WTC11 (cell line): Measurements from ENCODE around the gene HDAC1. TPM values are rescaled to one million over a fixed set of nuclear protein-coding genes. Genes with fewer than 3 reads are reported as not detected.

ENCODE experiments used
- ATAC-seq: fragments of 200-7000 bp; cut with Tn5 transposase; 2 replicates; pipeline ENCODE4 v1.10.0; 2021; ENCODE audit warnings: mild to moderate bottlenecking, moderate library complexity
- CTCF ChIA-PET: fragments of 300-600 bp; sonication (Branson Sonifier 250); formaldehyde crosslinking; loops from one replicate; lab custom pipeline; 2021; ENCODE audit warnings: antibody characterized with exemption; lab: Charles Lee
- POLR2A ChIA-PET: fragments of 350-600 bp; sonication (Branson Sonifier 250); formaldehyde crosslinking; loops from one replicate; lab custom pipeline; 2021; ENCODE audit warnings: antibody characterized with exemption; lab: Charles Lee
- DNase-seq: peaks from one replicate; pipeline ENCODE4 v3.0.0; 2021; ENCODE audit warnings: low spot score
- H3K27ac Mint-ChIP-seq: 2 replicates; pipeline ENCODE4 v1.8.0; 2021; ENCODE audit warnings: mixed read lengths
- H3K27me3 Mint-ChIP-seq: 2 replicates; pipeline ENCODE4 v1.8.0; 2021; ENCODE audit warnings: low read depth, mild to moderate bottlenecking, moderate library complexity, mixed read lengths
- H3K36me3 Mint-ChIP-seq: 2 replicates; pipeline ENCODE4 v1.8.0; 2021; ENCODE audit warnings: mixed read lengths
- H3K4me1 Mint-ChIP-seq: 2 replicates; pipeline ENCODE4 v1.8.0; 2022; ENCODE audit warnings: mixed read lengths
- H3K4me3 Mint-ChIP-seq: 2 replicates; pipeline ENCODE4 v1.8.0; 2021; ENCODE audit warnings: mild to moderate bottlenecking, moderate library complexity, mixed read lengths
- H3K9me3 Mint-ChIP-seq: 2 replicates; pipeline ENCODE4 v1.8.0; 2021; ENCODE audit warnings: mixed read lengths
- ATF3 ChIP-seq: sonication (generic); formaldehyde crosslinking; conservative IDR thresholded peaks from 2 replicates; pipeline ENCODE4 v1.8.1; 2022; ENCODE audit warnings: mild to moderate bottlenecking, missing genetic modification reagents
- CREB1 ChIP-seq: sonication (generic); formaldehyde crosslinking; IDR thresholded peaks from 2 replicates; pipeline ENCODE4 v1.8.0; 2023; ENCODE audit warnings: mild to moderate bottlenecking, missing genetic modification reagents
- FOXP1 ChIP-seq: sonication (generic); formaldehyde crosslinking; IDR thresholded peaks from 2 replicates; pipeline ENCODE4 v1.8.0; 2022; ENCODE audit warnings: missing genetic modification reagents, mild to moderate bottlenecking, moderate library complexity, borderline replicate concordance
- GTF2I ChIP-seq: fragments of 250-450 bp; sonication (Bioruptor Pico); conservative IDR thresholded peaks from 2 replicates; pipeline ENCODE4 v1.4.0; 2021; ENCODE audit warnings: mild to moderate bottlenecking
- MLX ChIP-seq: sonication (generic); formaldehyde crosslinking; IDR thresholded peaks from 2 replicates; pipeline ENCODE4 v1.8.1; 2023; ENCODE audit warnings: mild to moderate bottlenecking, missing genetic modification reagents, moderate library complexity
- MXD4 ChIP-seq: fragments of 250-450 bp; sonication (Bioruptor Pico); IDR thresholded peaks from 2 replicates; pipeline ENCODE4 v1.8.0; 2021; ENCODE audit warnings: mild to moderate bottlenecking, moderate library complexity, borderline replicate concordance
- NR3C1 ChIP-seq: sonication (generic); formaldehyde crosslinking; conservative IDR thresholded peaks from 2 replicates; pipeline ENCODE4 v1.8.1; 2023; ENCODE audit warnings: low read depth, mild to moderate bottlenecking, missing genetic modification reagents
- OVOL2 ChIP-seq: fragments of 250-450 bp; sonication (Bioruptor Pico); IDR thresholded peaks from 2 replicates; pipeline ENCODE4 v1.9.0; 2021; ENCODE audit warnings: mild to moderate bottlenecking, borderline replicate concordance
- PRRX2 ChIP-seq: fragments of 250-450 bp; sonication (Bioruptor Pico); IDR thresholded peaks from 2 replicates; pipeline ENCODE4 v1.8.0; 2021; ENCODE audit warnings: mild to moderate bottlenecking
- RELA ChIP-seq: sonication (generic); formaldehyde crosslinking; IDR thresholded peaks from 2 replicates; pipeline ENCODE4 v1.8.1; 2022; ENCODE audit warnings: missing genetic modification reagents, mild to moderate bottlenecking, borderline replicate concordance
- SOX15 ChIP-seq: fragments of 250-450 bp; sonication (Bioruptor Pico); IDR thresholded peaks from 2 replicates; pipeline ENCODE4 v1.9.0; 2021; ENCODE audit warnings: mild to moderate bottlenecking
- TEAD1 ChIP-seq: sonication (generic); formaldehyde crosslinking; IDR thresholded peaks from 2 replicates; pipeline ENCODE4 v1.8.0; 2022; ENCODE audit warnings: mild to moderate bottlenecking, missing genetic modification reagents
- USF1 ChIP-seq: sonication (generic); formaldehyde crosslinking; IDR thresholded peaks from 2 replicates; pipeline ENCODE4 v1.8.0; 2022; ENCODE audit warnings: mild to moderate bottlenecking, missing genetic modification reagents
- USF2 ChIP-seq: sonication (generic); formaldehyde crosslinking; IDR thresholded peaks from 2 replicates; pipeline ENCODE4 v1.8.1; 2023; ENCODE audit warnings: mild to moderate bottlenecking, missing genetic modification reagents, moderate library complexity
- ZBTB21 ChIP-seq: sonication (generic); formaldehyde crosslinking; IDR thresholded peaks from 2 replicates; pipeline ENCODE4 v1.8.1; 2023; ENCODE audit warnings: mild to moderate bottlenecking, missing genetic modification reagents, borderline replicate concordance
- ZMAT4 ChIP-seq: fragments of 250-450 bp; sonication (Bioruptor Pico); IDR thresholded peaks from 2 replicates; pipeline ENCODE4 v1.9.0; 2021; ENCODE audit warnings: mild to moderate bottlenecking
- ZNF425 ChIP-seq: fragments of 250-450 bp; sonication (Bioruptor Pico); conservative IDR thresholded peaks from 2 replicates; pipeline ENCODE4 v1.9.0; 2021; ENCODE audit warnings: mild to moderate bottlenecking
- ZNF532 ChIP-seq: fragments of 250-450 bp; sonication (Bioruptor Pico); IDR thresholded peaks from 2 replicates; pipeline ENCODE4 v1.9.0; 2021; ENCODE audit warnings: mild to moderate bottlenecking, borderline replicate concordance
- total RNA-seq: library from RNA; stranded (reverse); gene quantifications from 3 replicates; pipeline ENCODE4 v1.2.3, GENCODE V29; 2021

HDAC1 gene
- total RNA-seq, 1 experiment from 2014 or later: 108 TPM

GRCh38 chr1:32333251-32333963, 41.5 kb downstream of the HDAC1 start:
- POLR2A ChIA-PET: interaction anchor here (0.8 to 1.9 kb wide), 7 partner anchors 11 to 94 kb away, joined by 3 to 9 read pairs (median 5); partner anchors contain the start of gene BSDC1
- H3K27ac Mint-ChIP-seq: peak overlapping the region; percentile 66
- peaks cover 48% of the 10 kb centered on the region for H3K36me3 Mint-ChIP-seq
- H3K4me1 Mint-ChIP-seq: peaks cover 42% of the 10 kb centered on the region
- peaks cover 8% of the 10 kb centered on the region for H3K27me3 Mint-ChIP-seq
- no peaks in the 10 kb centered on the region for H3K9me3 Mint-ChIP-seq
- DNase-seq: no peak
- TF ChIP-seq ZBTB21 (CRISPR knock-in tag) (no peak), GTF2I (CRISPR knock-in tag) (no peak), USF1 (CRISPR knock-in tag) (no peak), SOX15 (CRISPR knock-in tag) (no peak), MLX (no peak), ZNF425 (no peak), ZMAT4 (CRISPR knock-in tag) (peak; percentile 33; the same call in 1 of the 2 replicates), NR3C1 (CRISPR knock-in tag) (no peak), PRRX2 (CRISPR knock-in tag) (0 out of 2 replicates have a peak, but pooled peaks have one; percentile 39), TEAD1 (no peak), CREB1 (no peak), RELA (CRISPR knock-in tag) (no peak), USF2 (no peak), ZNF532 (CRISPR knock-in tag) (0 out of 2 replicates have a peak, but pooled peaks have one; percentile 24), ATF3 (CRISPR knock-in tag) (no peak), OVOL2 (no peak), FOXP1 (no peak), MXD4 (CRISPR knock-in tag) (no peak)
- ATAC-seq: no peak
- peak overlapping the region; percentile 95 for H3K4me3 Mint-ChIP-seq
- CTCF ChIA-PET: interaction anchor here (0.6 to 3.0 kb wide), 6 partner anchors 14 to 118 kb away, joined by 3 to 16 read pairs (median 4); partner anchors contain the start of genes FAM229A and TSSK3
